HEK293 (cell line): ENCODE data around the gene APRT.

Experiments used
- BCL11B ChIP-seq: fragments of 450-650 bp; formaldehyde crosslinking; IDR thresholded peaks from 2 replicates; pipeline ENCODE4 v1.5.1; 2016; ENCODE audit warnings: low read depth, missing biosample characterization, missing genetic modification characterization
- HIC1 ChIP-seq: fragments of 450-650 bp; formaldehyde crosslinking; IDR thresholded peaks from 2 replicates; pipeline ENCODE4 v1.5.1; 2016; ENCODE audit warnings: missing biosample characterization, missing genetic modification characterization
- KLF1 ChIP-seq: fragments of 450-650 bp; formaldehyde crosslinking; IDR thresholded peaks from 2 replicates; pipeline ENCODE4 v1.5.1; 2016; ENCODE audit warnings: missing biosample characterization, missing genetic modification characterization
- KLF16 ChIP-seq: fragments of 450-650 bp; formaldehyde crosslinking; IDR thresholded peaks from 2 replicates; pipeline ENCODE4 v1.5.1; 2017; ENCODE audit warnings: missing biosample characterization, missing genetic modification characterization
- SP2 ChIP-seq: fragments of 450-650 bp; formaldehyde crosslinking; IDR thresholded peaks from 2 replicates; pipeline ENCODE4 v1.5.1; 2016; ENCODE audit warnings: missing biosample characterization, missing genetic modification characterization
- ZBTB20 ChIP-seq: fragments of 450-650 bp; formaldehyde crosslinking; IDR thresholded peaks from 2 replicates; pipeline ENCODE4 v1.5.1; 2016; ENCODE audit warnings: missing biosample characterization, missing genetic modification characterization
- ZFHX2 ChIP-seq: fragments of 450-650 bp; formaldehyde crosslinking; conservative IDR thresholded peaks from 2 replicates; pipeline ENCODE4 v1.5.1; 2016; ENCODE audit warnings: missing biosample characterization, missing genetic modification characterization
- ZNF335 ChIP-seq: fragments of 450-650 bp; formaldehyde crosslinking; conservative IDR thresholded peaks from 2 replicates; pipeline ENCODE4 v1.5.1; 2016; ENCODE audit warnings: missing biosample characterization, missing genetic modification characterization
- ZNF341 ChIP-seq: fragments of 450-650 bp; formaldehyde crosslinking; IDR thresholded peaks from 2 replicates; pipeline ENCODE4; 2016; ENCODE audit warnings: low read depth, missing biosample characterization, missing genetic modification characterization
- ZNF677 ChIP-seq: fragments of 450-650 bp; IDR thresholded peaks from 2 replicates; pipeline ENCODE4 v1.5.0; 2018; ENCODE audit warnings: missing biosample characterization, mild to moderate bottlenecking, missing genetic modification characterization, moderate library complexity
- ZNF777 ChIP-seq: fragments of 450-650 bp; formaldehyde crosslinking; IDR thresholded peaks from 2 replicates; pipeline ENCODE4 v1.5.1; 2017; ENCODE audit warnings: missing biosample characterization, missing genetic modification characterization, borderline replicate concordance
- ZXDB ChIP-seq: fragments of 450-650 bp; formaldehyde crosslinking; IDR thresholded peaks from 2 replicates; pipeline ENCODE4 v1.5.1; 2016; ENCODE audit warnings: missing biosample characterization, missing genetic modification characterization
- TF ChIP-seq, protein P1 (sequence below): fragments of 450-650 bp; formaldehyde crosslinking; IDR thresholded peaks from 2 replicates; pipeline ENCODE4 v1.5.1; 2016; ENCODE audit warnings: missing biosample characterization, missing genetic modification characterization
- TF ChIP-seq, protein P2 (sequence below): fragments of 450-650 bp; formaldehyde crosslinking; IDR thresholded peaks from 2 replicates; pipeline ENCODE4 v1.5.1; 2016; ENCODE audit warnings: missing biosample characterization, missing genetic modification characterization
- TF ChIP-seq, protein P3 (sequence below): fragments of 450-650 bp; formaldehyde crosslinking; IDR thresholded peaks from 2 replicates; pipeline ENCODE4 v1.5.1; 2017; ENCODE audit warnings: missing biosample characterization, missing genetic modification characterization
- TF ChIP-seq, protein P4 (sequence below): fragments of 450-650 bp; formaldehyde crosslinking; optimal IDR thresholded peaks from 2 replicates; pipeline ENCODE3; 2016; ENCODE audit warnings: missing biosample characterization, mild to moderate bottlenecking, missing genetic modification characterization

The APRT gene

DNA sequence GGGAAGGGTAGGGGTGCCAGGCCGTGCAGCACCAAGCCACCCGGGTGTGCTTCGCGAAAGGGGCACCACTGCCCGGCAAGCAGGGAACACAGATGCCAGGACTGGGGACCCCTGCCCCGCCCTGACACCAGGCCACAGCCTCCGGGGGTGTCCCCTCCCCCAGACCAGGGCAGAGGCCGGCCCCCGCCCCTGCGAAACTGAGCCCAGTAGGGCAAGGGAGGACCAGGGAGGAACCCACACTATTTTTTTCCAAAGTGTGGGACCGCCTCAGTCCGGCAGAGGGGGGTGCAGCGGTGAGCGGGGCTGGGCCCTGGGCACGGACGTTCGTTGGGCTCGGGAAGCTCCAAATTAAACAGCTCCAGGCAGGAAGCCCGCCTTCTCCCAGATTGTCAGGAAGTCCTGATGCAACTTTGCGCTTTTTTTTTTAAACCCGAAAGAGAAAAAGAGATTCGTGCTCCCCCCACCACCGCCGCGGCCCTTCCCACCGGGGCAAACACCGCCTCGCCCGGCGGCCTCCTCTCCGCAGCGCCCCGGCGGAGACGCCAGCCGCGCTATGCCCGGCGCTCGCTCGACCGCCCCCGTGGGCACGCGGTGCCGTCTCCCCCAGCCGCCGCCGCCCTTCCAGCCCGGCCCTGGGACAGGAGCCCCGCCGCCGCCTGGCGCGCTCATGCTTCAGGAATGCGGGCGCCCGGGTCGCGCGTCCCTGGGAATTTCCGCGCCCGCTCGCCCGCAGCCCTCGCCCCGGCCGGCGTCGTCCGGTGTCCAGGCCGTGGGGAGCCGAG, 27.5 kb downstream of the APRT start (continued):
- no peak for TF ChIP-seq ZNF777 (tag by site-specific recombination)
- TF ChIP-seq ZNF341 (tag by site-specific recombination) = 0 out of 2 replicates have a peak, but pooled peaks have one; percentile 54
- TF ChIP-seq BCL11B = peak; percentile 64; the same call in 1 of the 2 replicates
- TF ChIP-seq SP2 = peak; percentile 45; the same call in 1 of the 2 replicates
- TF ChIP-seq, protein P1, sequence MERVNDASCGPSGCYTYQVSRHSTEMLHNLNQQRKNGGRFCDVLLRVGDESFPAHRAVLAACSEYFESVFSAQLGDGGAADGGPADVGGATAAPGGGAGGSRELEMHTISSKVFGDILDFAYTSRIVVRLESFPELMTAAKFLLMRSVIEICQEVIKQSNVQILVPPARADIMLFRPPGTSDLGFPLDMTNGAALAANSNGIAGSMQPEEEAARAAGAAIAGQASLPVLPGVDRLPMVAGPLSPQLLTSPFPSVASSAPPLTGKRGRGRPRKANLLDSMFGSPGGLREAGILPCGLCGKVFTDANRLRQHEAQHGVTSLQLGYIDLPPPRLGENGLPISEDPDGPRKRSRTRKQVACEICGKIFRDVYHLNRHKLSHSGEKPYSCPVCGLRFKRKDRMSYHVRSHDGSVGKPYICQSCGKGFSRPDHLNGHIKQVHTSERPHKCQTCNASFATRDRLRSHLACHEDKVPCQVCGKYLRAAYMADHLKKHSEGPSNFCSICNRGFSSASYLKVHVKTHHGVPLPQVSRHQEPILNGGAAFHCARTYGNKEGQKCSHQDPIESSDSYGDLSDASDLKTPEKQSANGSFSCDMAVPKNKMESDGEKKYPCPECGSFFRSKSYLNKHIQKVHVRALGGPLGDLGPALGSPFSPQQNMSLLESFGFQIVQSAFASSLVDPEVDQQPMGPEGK (tag by site-specific recombination) = peak; percentile 81
- 0 out of 2 replicates have a peak, but pooled peaks have one; percentile 16 for TF ChIP-seq ZNF335
- TF ChIP-seq HIC1 (tag by site-specific recombination) = peak; percentile 46; the same call in 1 of the 2 replicates
- TF ChIP-seq, protein P2, sequence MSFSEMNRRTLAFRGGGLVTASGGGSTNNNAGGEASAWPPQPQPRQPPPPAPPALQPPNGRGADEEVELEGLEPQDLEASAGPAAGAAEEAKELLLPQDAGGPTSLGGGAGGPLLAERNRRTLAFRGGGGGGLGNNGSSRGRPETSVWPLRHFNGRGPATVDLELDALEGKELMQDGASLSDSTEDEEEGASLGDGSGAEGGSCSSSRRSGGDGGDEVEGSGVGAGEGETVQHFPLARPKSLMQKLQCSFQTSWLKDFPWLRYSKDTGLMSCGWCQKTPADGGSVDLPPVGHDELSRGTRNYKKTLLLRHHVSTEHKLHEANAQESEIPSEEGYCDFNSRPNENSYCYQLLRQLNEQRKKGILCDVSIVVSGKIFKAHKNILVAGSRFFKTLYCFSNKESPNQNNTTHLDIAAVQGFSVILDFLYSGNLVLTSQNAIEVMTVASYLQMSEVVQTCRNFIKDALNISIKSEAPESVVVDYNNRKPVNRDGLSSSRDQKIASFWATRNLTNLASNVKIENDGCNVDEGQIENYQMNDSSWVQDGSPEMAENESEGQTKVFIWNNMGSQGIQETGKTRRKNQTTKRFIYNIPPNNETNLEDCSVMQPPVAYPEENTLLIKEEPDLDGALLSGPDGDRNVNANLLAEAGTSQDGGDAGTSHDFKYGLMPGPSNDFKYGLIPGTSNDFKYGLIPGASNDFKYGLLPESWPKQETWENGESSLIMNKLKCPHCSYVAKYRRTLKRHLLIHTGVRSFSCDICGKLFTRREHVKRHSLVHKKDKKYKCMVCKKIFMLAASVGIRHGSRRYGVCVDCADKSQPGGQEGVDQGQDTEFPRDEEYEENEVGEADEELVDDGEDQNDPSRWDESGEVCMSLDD = 0 out of 2 replicates have a peak, but pooled peaks have one; percentile 37
- 0 out of 2 replicates have a peak, but pooled peaks have one; percentile 16 for TF ChIP-seq KLF16
- no peak for TF ChIP-seq ZNF677 (tag by site-specific recombination)
- peak; percentile 52 for TF ChIP-seq ZFHX2 (tag by site-specific recombination)
- peak; percentile 24; the same call in 1 of the 2 replicates for TF ChIP-seq ZXDB (tag by site-specific recombination)
- TF ChIP-seq, protein P3, sequence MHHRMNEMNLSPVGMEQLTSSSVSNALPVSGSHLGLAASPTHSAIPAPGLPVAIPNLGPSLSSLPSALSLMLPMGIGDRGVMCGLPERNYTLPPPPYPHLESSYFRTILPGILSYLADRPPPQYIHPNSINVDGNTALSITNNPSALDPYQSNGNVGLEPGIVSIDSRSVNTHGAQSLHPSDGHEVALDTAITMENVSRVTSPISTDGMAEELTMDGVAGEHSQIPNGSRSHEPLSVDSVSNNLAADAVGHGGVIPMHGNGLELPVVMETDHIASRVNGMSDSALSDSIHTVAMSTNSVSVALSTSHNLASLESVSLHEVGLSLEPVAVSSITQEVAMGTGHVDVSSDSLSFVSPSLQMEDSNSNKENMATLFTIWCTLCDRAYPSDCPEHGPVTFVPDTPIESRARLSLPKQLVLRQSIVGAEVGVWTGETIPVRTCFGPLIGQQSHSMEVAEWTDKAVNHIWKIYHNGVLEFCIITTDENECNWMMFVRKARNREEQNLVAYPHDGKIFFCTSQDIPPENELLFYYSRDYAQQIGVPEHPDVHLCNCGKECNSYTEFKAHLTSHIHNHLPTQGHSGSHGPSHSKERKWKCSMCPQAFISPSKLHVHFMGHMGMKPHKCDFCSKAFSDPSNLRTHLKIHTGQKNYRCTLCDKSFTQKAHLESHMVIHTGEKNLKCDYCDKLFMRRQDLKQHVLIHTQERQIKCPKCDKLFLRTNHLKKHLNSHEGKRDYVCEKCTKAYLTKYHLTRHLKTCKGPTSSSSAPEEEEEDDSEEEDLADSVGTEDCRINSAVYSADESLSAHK (tag by site-specific recombination) = no peak
- TF ChIP-seq, protein P4, sequence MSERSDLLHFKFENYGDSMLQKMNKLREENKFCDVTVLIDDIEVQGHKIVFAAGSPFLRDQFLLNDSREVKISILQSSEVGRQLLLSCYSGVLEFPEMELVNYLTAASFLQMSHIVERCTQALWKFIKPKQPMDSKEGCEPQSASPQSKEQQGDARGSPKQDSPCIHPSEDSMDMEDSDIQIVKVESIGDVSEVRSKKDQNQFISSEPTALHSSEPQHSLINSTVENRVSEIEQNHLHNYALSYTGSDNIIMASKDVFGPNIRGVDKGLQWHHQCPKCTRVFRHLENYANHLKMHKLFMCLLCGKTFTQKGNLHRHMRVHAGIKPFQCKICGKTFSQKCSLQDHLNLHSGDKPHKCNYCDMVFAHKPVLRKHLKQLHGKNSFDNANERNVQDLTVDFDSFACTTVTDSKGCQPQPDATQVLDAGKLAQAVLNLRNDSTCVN = peak; percentile 29
- TF ChIP-seq ZBTB20 (tag by site-specific recombination) = peak; percentile 92
- TF ChIP-seq KLF1 (tag by site-specific recombination) = peak; percentile 57
